GM23338 (cell line): Measurements from ENCODE around the gene PIGB. TPM values are rescaled to one million over a fixed set of nuclear protein-coding genes. Genes with fewer than 3 reads are reported as not detected.

Experiments used
- ATAC-seq: fragments of 200-7000 bp; cut with Tn5 transposase; 3 replicates; pipeline ENCODE4 v1.9.1; 2020
- DNase-seq: peaks from one replicate; pipeline ENCODE4 v3.0.0-alpha.2; 2015; ENCODE audit warnings: low spot score
- H2AFZ ChIP-seq: fragments of 200-600 bp; sonication (generic); 2 replicates; pipeline ENCODE4 v1.8.0; 2016; ENCODE audit warnings: antibody characterized with exemption, mild to moderate bottlenecking, moderate library complexity
- H3F3A ChIP-seq: fragments of 200-600 bp; sonication (generic); replicated peaks from 2 replicates; pipeline ENCODE4 v1.8.0; 2017; ENCODE audit warnings: antibody characterized with exemption, mixed run types, low read depth
- H3K27ac ChIP-seq: fragments of 200-600 bp; sonication (generic); 2 replicates; pipeline ENCODE4 v1.6.1; 2016; ENCODE audit warnings: low read depth
- H3K27me3 ChIP-seq: fragments of 200-600 bp; sonication (generic); 2 replicates; pipeline ENCODE4 v1.8.0; 2016; ENCODE audit warnings: mild to moderate bottlenecking, mixed run types, moderate library complexity; ENCODE audit not compliant: insufficient read depth
- H3K36me3 ChIP-seq: fragments of 200-600 bp; sonication (generic); 2 replicates; pipeline ENCODE4 v1.8.0; 2016; ENCODE audit warnings: mild to moderate bottlenecking; ENCODE audit not compliant: insufficient read depth
- H3K4me1 ChIP-seq: fragments of 200-600 bp; sonication (generic); 2 replicates; pipeline ENCODE4 v1.8.0; 2016; ENCODE audit warnings: mild to moderate bottlenecking, moderate library complexity; ENCODE audit not compliant: insufficient read depth
- H3K4me2 ChIP-seq: fragments of 200-600 bp; sonication (generic); 2 replicates; pipeline ENCODE4 v1.7.1; 2017; ENCODE audit warnings: mixed run types
- H3K4me3 ChIP-seq: fragments of 200-600 bp; sonication (generic); 2 replicates; pipeline ENCODE4 v1.6.1; 2016; ENCODE audit warnings: mixed run types
- H3K79me2 ChIP-seq: fragments of 200-600 bp; sonication (generic); replicated peaks from 2 replicates; pipeline ENCODE4 v1.8.0; 2017; ENCODE audit warnings: mild to moderate bottlenecking; ENCODE audit not compliant: insufficient read depth
- H3K9me2 ChIP-seq: fragments of 200-600 bp; sonication (generic); 2 replicates; pipeline ENCODE4 v1.8.0; 2017; ENCODE audit not compliant: insufficient read depth
- H4K20me1 ChIP-seq: fragments of 200-600 bp; sonication (generic); replicated peaks from 2 replicates; pipeline ENCODE4 v1.8.0; 2017; ENCODE audit warnings: mild to moderate bottlenecking; ENCODE audit not compliant: insufficient read depth
- H3K27ac Mint-ChIP-seq: 2 replicates; pipeline ENCODE4 v1.8.0; 2020; ENCODE audit warnings: inconsistent platforms, mild to moderate bottlenecking, moderate library complexity, mixed read lengths
- H3K27me3 Mint-ChIP-seq: 3 replicates; pipeline ENCODE4 v1.8.0; 2022; ENCODE audit warnings: low read depth, mild to moderate bottlenecking, moderate library complexity, mixed read lengths, inconsistent platforms; ENCODE audit not compliant: insufficient read depth, poor library complexity
- H3K36me3 Mint-ChIP-seq: 3 replicates; pipeline ENCODE4 v1.8.0; 2021; ENCODE audit warnings: low read depth, mild to moderate bottlenecking, inconsistent platforms, moderate library complexity, mixed read lengths
- H3K4me1 Mint-ChIP-seq: 3 replicates; pipeline ENCODE4 v1.8.0; 2020; ENCODE audit warnings: mild to moderate bottlenecking, inconsistent platforms, mixed read lengths
- H3K4me3 Mint-ChIP-seq: 3 replicates; pipeline ENCODE4 v1.8.0; 2021; ENCODE audit warnings: moderate library complexity, mild to moderate bottlenecking, inconsistent platforms, mixed read lengths
- H3K9me3 Mint-ChIP-seq: 3 replicates; pipeline ENCODE4 v1.8.0; 2020; ENCODE audit warnings: moderate library complexity, mild to moderate bottlenecking, inconsistent platforms, mixed read lengths
- CREB1 ChIP-seq: fragments of 250-450 bp; sonication (Bioruptor Pico); IDR thresholded peaks from 2 replicates; pipeline ENCODE4 v1.5.0; 2020; ENCODE audit warnings: low read depth, mild to moderate bottlenecking, moderate library complexity
- CTCF ChIP-seq, 2 experiments: fragments of 200-600 bp in 1 of 2; sonication (generic) in 1 of 2; conservative IDR thresholded peaks; 2 replicates each; pipeline versions ENCODE4 v1.5.1 to v1.6.1; 2016 to 2017; ENCODE audit warnings: antibody characterized with exemption in 2 of 2, low read depth in 2 of 2, mild to moderate bottlenecking in 2 of 2, moderate library complexity in 1 of 2
- ETS1 ChIP-seq: IDR thresholded peaks from 2 replicates; pipeline ENCODE4 v1.6.1; 2016; ENCODE audit warnings: antibody characterized with exemption
- EZH2 ChIP-seq: fragments of 200-600 bp; sonication (generic); IDR thresholded peaks from one replicate; pipeline ENCODE4 v1.8.0; 2017; ENCODE audit warnings: antibody characterized with exemption, mild to moderate bottlenecking, low read depth; ENCODE audit not compliant: unreplicated experiment
- EZH2phosphoT487 ChIP-seq: fragments of 200-600 bp; sonication (generic); IDR thresholded peaks from one replicate; pipeline ENCODE4 v1.8.1; 2018; ENCODE audit warnings: antibody characterized with exemption; ENCODE audit not compliant: unreplicated experiment
- JUNB ChIP-seq: IDR thresholded peaks from one replicate; pipeline ENCODE4 v1.6.1; 2016; ENCODE audit warnings: antibody characterized with exemption; ENCODE audit not compliant: unreplicated experiment
- NANOG ChIP-seq: IDR thresholded peaks from 2 replicates; pipeline ENCODE4 v1.6.1; 2016; ENCODE audit warnings: antibody characterized with exemption, borderline replicate concordance
- POLR2AphosphoS5 ChIP-seq: IDR thresholded peaks from 2 replicates; pipeline ENCODE4 v1.6.1; 2016; ENCODE audit warnings: antibody characterized with exemption, low read depth
- REST ChIP-seq: IDR thresholded peaks from one replicate; pipeline ENCODE4 v1.6.1; 2018; ENCODE audit warnings: antibody characterized with exemption; ENCODE audit not compliant: unreplicated experiment
- STAT1 ChIP-seq: IDR thresholded peaks from one replicate; pipeline ENCODE4 v1.6.1; 2016; ENCODE audit warnings: antibody characterized with exemption; ENCODE audit not compliant: unreplicated experiment
- ZNF114 ChIP-seq: fragments of 250-450 bp; sonication (Bioruptor Pico); IDR thresholded peaks from 2 replicates; pipeline ENCODE4 v1.5.0; 2020; ENCODE audit warnings: mild to moderate bottlenecking, moderate library complexity
- ZNF462 ChIP-seq: fragments of 250-450 bp; sonication (Bioruptor Pico); IDR thresholded peaks from 2 replicates; pipeline ENCODE4 v1.5.0; 2020; ENCODE audit warnings: mild to moderate bottlenecking, moderate library complexity
- polyA plus RNA-seq: library from polyadenylated mRNA; unstranded; fragments of >200 nt; fragmentation: Nextera tagmentation; extraction: Ambion mirVana; gene quantifications from 2 replicates; pipeline ENCODE4 v1.2.1, GENCODE V29; 2016
- total RNA-seq: library from RNA; depleted of rRNA; stranded (reverse); fragments of >200 nt; shearing (Covaris generic); gene quantifications from 2 replicates; pipeline ENCODE4 v1.2.3, GENCODE V29; 2014

The PIGB gene
- total and polyA plus RNA-seq, 2 experiments from 2014 or later, result 6.1 to 9.0 TPM

- no peak for TF ChIP-seq CREB1 (CRISPR knock-in tag)
- TF ChIP-seq EZH2, result no peak
- no peak for TF ChIP-seq ETS1
Observed at GRCh38 chr15:55320238-55320550, 1.2 kb downstream of the PIGB start (continued).

GRCh38 chr15:55320963-55321362 lies 1.9 kb downstream of the PIGB start:
- Histone ChIP-seq H3K4me3 (no peak overlapping the region), H3K36me3 (no peaks in the 10 kb centered on the region), H3K4me1 (peaks cover 11% of the 10 kb centered on the region; the same call in 1 of the 2 replicates), H3K27me3 (no peaks in the 10 kb centered on the region), H3F3A (no peaks in the 10 kb centered on the region), H3K9me2 (no peaks in the 10 kb centered on the region), H3K79me2 (peaks cover 11% of the 10 kb centered on the region), H2AFZ (no peak overlapping the region), H4K20me1 (no peaks in the 10 kb centered on the region), H3K27ac (no peak overlapping the region), H3K4me2 (no peak overlapping the region)
- DNase-seq, result no peak
- Mint-ChIP-seq H3K27ac (no peak overlapping the region), H3K4me3 (no peak overlapping the region), H3K27me3 (peaks cover 3% of the 10 kb centered on the region), H3K9me3 (no peaks in the 10 kb centered on the region; the same call in 2 of the 3 replicates), H3K36me3 (no peaks in the 10 kb centered on the region), H3K4me1 (peaks cover 16% of the 10 kb centered on the region)
- no peak for ATAC-seq
- TF ChIP-seq ZNF114 (no peak), ETS1 (no peak), EZH2phosphoT487 (no peak), EZH2 (no peak), CTCF (conservative IDR thresholded peaks at IDR 0.05; ENCODE audit: low read depth in 2 of 2) (no peak), POLR2AphosphoS5 (no peak), JUNB (no peak), CREB1 (CRISPR knock-in tag) (no peak), ZNF462 (no peak), NANOG (no peak), REST (no peak), STAT1 (no peak)
